ENCODE results near the gene BRD2.
A peak's percentile ranks its signal among the peaks of the same experiment; 100 is the strongest.

The BRD2 gene

DNA sequence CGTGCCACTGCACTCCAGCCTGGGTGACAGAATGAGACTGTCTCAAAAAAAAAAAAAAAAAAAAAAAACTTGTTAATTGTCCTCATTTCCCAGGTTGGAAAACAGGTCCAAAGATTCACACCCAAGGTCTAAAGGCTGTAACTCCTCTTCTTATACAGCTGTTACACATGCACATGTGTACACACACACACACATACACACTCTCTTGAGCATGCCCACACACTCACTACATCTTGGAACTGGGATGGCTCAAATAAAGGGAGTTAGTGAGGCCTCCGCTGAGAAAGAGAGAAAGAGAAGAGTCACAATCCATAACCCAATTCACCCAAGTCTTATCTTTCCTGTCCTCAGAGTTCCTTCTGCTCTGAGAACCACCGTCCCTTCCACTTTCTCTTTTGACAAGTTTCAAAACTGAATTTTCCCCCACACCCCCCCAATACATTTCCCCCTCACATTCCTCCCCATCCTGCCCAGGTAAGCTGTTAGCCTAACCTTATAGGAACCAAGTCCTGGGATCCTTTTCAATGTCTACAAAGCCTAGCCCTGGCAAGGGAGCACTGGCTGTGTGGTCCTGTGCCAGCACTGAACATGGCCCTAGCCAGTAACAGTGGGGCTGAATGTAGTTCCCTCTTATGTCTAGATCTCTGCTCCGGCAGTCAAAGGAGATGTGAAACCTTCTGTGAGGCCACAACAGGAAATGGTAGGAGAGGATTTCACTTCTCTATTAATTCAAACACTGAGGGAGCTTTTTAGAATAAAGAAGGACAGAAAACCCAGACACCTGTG lies 24.3 kb upstream of the BRD2 start:
- TF ChIP-seq POLR2A (IDR thresholded peaks at IDR 0.05; ENCODE audit: low read length), result no peak
- no peak for TF ChIP-seq GATA1 (IDR thresholded peaks at IDR 0.05; ENCODE audit: low read depth, low read length)
- DNase-seq, result no peak

- TF ChIP-seq POLR2A (IDR thresholded peaks at IDR 0.05; ENCODE audit: low read length) (no peak), GATA1 (IDR thresholded peaks at IDR 0.05; ENCODE audit: low read depth, low read length) (no peak)
- no peak for DNase-seq
Observed at GRCh38 chr6:32945108-32945760, 23.2 kb upstream of the BRD2 start.

- TF ChIP-seq GATA1 (IDR thresholded peaks at IDR 0.05; ENCODE audit: low read depth, low read length), result no peak
- TF ChIP-seq POLR2A (IDR thresholded peaks at IDR 0.05; ENCODE audit: low read length), result no peak
- no peak for DNase-seq
Observed at GRCh38 chr6:32945953-32946352, 22.4 kb upstream of the BRD2 start.

- DNase-seq, result no peak
- TF ChIP-seq GATA1 (IDR thresholded peaks at IDR 0.05; ENCODE audit: low read depth, low read length) (no peak), POLR2A (IDR thresholded peaks at IDR 0.05; ENCODE audit: low read length) (no peak)
Observed at GRCh38 chr6:32946893-32947292, 21.5 kb upstream of the BRD2 start.

GRCh38 chr6:32947552-32948465 lies 20.6 kb upstream of the BRD2 start:
- TF ChIP-seq GATA1 (IDR thresholded peaks at IDR 0.05; ENCODE audit: low read depth, low read length) (no peak), POLR2A (IDR thresholded peaks at IDR 0.05; ENCODE audit: low read length) (no peak)
- peak in 1 of 2 experiments; percentile 27 for DNase-seq

DNA sequence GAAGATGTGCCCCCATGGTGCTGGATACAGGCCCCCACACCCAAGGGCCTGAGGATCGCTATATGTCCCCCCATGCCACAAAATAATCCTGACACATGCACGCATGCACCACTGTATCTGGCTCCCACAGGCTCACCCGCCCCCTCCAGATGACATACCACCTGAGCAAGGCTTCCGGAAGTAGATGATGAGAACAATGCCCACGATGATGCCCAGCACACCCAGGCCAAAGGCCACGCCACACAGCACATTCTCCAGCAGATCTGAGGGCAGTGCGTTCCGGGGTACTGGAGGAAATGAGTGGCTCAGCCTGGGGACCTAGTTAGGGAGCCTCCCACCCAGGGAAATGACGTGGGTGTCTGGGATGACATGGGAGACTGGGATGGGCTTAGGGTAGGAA lies 19.3 kb upstream of the BRD2 start:
- no peak for DNase-seq
- TF ChIP-seq GATA1 (IDR thresholded peaks at IDR 0.05; ENCODE audit: low read depth, low read length) (no peak), POLR2A (IDR thresholded peaks at IDR 0.05; ENCODE audit: low read length) (no peak)

- no peak for DNase-seq
- TF ChIP-seq GATA1 (IDR thresholded peaks at IDR 0.05; ENCODE audit: low read depth, low read length) (no peak), POLR2A (IDR thresholded peaks at IDR 0.05; ENCODE audit: low read length) (no peak)
Observed at GRCh38 chr6:32950010-32950409, 18.4 kb upstream of the BRD2 start.

DNA sequence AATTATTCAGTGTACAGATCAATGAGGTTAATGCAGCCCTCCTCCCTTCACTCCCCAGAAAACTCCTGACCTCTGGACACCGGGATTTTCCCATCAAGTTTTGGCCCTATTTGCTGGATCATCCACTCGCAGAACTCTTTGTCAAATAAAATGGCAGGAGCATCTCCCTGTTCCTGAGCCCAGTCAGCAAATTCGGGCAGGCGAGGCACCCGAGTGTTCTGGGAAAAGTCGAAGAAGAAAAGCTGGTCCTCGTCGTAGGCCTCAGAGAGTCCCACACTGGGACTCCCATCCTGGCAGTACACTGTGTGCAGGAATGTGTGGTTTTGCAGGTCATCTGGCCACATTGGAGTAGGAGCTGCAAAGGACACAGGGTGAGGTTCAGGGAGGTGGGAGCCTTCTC lies 17.9 kb upstream of the BRD2 start:
- no peak for TF ChIP-seq GATA1 (IDR thresholded peaks at IDR 0.05; ENCODE audit: low read depth, low read length)
- no peak for TF ChIP-seq POLR2A (IDR thresholded peaks at IDR 0.05; ENCODE audit: low read length)
- DNase-seq, result no peak

- TF ChIP-seq POLR2A (IDR thresholded peaks at IDR 0.05; ENCODE audit: low read length) (peak; percentile 58), GATA1 (IDR thresholded peaks at IDR 0.05; ENCODE audit: low read depth, low read length) (no peak)
- DNase-seq, result peak; percentile 77 to 83
Observed at GRCh38 chr6:32952817-32953739, 15.3 kb upstream of the BRD2 start, which contains the start of gene HLA-DMA. Gene HLA-DMA, minus strand, starts transcription at chr6:32953097. Its CDS starts 61 bp downstream, at chr6:32953036.

DNA sequence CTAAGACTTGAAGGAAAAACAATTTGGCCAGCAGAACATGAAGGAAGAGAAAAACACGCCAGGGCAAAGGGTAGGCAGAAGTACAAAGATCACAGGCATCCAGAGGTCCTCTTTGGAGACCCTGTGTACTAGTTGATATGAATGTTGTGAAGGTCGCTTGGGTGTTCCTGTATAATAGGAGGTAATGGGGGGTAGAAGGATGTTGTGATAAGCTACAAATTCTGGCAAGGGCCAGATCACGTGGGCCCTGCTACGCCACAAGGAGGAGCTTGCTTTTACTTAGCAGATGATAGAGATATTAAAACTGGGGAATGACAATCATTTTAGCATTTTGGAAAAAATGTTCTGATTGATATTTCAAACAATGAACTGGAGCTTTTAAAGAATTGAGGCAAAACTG lies 14.6 kb upstream of the BRD2 start:
- DNase-seq, result peak in 1 of 2 experiments; percentile 26
- no peak for TF ChIP-seq GATA1 (IDR thresholded peaks at IDR 0.05; ENCODE audit: low read depth, low read length)
- TF ChIP-seq POLR2A (IDR thresholded peaks at IDR 0.05; ENCODE audit: low read length), result no peak

- no peak for DNase-seq
- no peak for TF ChIP-seq GATA1 (IDR thresholded peaks at IDR 0.05; ENCODE audit: low read depth, low read length)
Observed at GRCh38 chr6:32954267-32954666, 14.1 kb upstream of the BRD2 start.

GRCh38 chr6:32954986-32955802 lies 13.2 kb upstream of the BRD2 start:
- peak; percentile 20 to 31 for DNase-seq
- no peak for TF ChIP-seq GATA1 (IDR thresholded peaks at IDR 0.05; ENCODE audit: low read depth, low read length)
- no peak for TF ChIP-seq POLR2A (IDR thresholded peaks at IDR 0.05; ENCODE audit: low read length)

All from erythroblast (primary cell).